GM19324 (cell line): ENCODE results near the gene SERGEF.

Source experiments
- ATAC-seq: cut with Tn5 transposase; IDR thresholded peaks from one replicate; pipeline ENCODE4 v1.9.1; 2021; ENCODE audit warnings: mild to moderate bottlenecking, moderate library complexity; ENCODE audit not compliant: unreplicated experiment, low FRiP score

SERGEF gene

DNA sequence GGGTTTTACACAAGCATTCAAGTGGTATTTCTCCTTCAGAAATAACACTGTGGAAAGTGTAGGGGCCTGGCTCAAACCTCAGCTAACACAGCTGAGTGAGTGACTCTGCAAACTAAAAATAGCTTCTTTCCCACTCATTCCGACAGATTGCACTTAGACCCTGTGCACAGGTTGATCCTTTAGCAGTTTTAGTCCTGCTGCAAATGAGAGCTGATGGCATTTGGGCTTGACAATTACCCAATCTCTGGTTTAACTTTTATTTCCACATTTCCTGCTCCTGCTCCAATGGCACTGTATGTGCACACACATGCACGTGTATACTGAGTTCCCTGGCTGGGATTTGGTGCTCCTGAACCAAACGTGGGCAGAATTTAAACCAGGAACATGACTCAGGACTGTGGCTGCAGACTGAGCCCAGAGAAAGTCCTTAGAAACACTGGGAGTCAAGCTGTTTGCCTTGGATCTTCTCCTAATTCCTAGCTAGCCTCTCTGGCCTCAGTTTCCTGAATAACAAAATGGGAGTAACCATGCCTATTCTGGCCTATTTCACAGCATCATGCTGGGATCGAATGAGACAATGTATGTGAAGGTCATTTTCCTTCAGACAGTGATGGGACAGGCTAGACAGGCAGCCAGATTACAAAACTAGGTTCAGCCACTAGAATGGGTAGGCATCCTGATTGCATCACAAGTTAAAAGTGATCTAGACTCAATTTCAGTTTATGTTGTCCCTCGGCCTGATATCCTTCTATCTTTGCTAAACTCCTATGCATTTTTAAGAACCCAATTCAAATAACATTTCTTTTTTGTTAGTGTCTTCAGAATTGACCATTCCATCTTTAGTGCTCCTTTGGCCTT lies 58.2 kb downstream of the SERGEF start:
- no peak for ATAC-seq

GRCh38 chr11:17952487-17952886 lies 60.4 kb downstream of the SERGEF start:
- ATAC-seq: no peak

DNA sequence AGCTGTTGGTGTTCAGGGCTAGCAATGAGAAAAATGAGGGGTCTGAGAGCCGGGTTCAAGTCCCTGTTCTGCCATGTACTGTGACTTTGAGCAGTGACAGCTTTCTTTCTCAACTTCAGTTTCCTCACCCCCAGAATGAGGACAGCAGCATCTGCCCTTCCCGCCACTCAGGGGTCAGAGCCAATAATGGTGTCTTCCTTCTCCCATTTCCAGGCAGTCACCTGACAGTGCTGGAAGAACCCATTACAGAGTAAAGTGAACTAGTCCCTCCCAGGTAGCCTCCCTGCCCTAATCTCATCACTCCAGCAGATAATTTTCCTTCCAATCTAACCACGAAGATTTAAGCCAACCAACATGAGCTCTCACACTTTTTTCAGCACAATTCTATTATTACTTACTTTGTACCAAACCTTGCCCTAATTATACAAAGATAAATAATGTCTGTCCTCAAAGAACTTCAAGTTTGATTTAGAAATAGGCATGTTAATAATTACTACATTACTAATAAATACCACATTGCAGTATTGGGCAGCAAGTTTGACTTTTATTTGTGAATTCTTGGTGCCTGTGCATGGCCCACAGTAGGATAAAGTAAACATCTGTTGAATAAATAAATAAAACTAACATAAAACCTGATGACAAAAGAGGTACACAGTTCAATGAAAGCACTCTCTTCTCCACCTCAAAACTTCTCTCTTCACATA lies 61.0 kb downstream of the SERGEF start:
- no peak for ATAC-seq

DNA sequence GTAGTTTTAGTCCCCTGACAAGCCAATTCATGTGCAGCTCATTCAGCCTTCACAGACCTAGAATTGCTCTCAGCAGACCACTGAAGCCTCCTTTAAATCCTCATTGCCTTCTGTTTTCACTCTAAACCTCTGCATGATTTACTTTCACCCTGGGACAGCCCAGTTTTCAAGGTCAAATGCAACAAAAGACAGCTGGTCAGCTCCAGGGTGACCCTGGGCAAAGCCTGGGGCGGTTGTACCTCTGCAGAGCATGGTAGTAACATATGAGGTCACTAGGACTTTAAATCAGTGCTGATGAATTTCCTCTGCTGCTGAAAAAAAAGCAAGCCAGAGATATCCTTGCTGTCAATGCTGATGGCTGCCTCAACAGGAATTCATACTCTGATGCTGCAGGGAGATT lies 62.2 kb downstream of the SERGEF start:
- ATAC-seq: no peak

DNA sequence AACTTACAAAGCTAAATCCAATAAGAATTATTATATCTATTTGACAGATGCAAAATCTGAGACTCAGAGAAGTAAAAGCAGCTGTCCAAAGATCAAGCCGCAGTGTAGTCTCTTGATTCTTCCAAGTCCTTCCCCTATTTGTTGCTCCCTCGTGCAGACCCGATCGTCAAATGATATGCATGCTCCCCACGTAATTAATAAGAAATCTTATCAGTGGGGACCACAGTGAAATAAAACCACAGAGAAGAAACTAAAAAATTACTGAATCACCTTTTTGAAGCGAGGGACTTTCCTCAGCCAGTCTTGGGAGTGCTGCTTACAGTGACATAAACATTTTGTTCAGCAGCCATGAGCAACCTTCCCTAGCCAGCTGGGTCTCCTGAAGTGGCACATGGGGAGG lies 64.6 kb downstream of the SERGEF start:
- ATAC-seq: no peak

DNA sequence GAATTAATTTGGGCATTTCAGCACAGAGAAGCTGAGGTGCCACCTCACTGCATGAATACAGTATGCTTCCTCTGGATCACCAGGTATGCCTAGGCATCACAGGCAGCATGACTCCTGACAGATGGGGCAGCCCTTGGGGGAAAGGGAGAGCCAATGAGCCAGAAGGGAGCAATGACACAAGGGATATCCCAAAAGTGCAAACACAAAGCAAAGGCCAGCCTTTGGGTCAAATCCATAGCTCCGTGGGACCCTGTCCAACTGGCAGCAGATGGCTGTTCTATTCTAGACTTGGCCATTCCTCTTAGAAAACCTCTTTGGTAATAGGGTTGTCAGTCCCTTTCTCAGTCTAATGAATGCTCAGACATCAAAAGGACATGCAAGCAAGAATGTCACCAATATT lies 73.3 kb downstream of the SERGEF start:
- ATAC-seq: no peak

- no peak for ATAC-seq
Measured at GRCh38 chr11:17936790-17937189, 76.1 kb downstream of the SERGEF start.

GRCh38 chr11:17934194-17934593 lies 78.7 kb downstream of the SERGEF start:
- ATAC-seq: no peak

- ATAC-seq: no peak
Measured at GRCh38 chr11:17933708-17934107, 79.1 kb downstream of the SERGEF start.

GRCh38 chr11:17932472-17932871 lies 80.4 kb downstream of the SERGEF start:
- ATAC-seq: no peak

DNA sequence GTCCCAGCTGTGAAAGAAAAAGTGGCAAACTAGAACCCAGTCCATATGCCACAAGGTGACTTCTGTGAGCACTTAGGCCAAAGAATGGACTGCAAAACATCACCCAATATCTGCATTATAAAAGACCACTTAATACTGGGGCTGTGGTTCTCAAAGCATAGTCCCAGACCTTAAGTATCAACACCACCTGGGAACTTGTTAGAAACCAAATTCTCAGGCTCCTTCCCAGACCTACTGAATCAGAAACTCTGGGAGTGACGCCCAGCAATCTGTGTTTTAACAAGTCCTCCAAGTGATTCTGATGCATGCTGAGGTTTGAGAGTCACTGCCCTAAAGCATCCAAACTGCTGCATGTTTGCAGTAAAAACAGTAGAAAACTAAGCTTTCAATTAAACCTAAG lies 81.3 kb downstream of the SERGEF start:
- ATAC-seq: no peak

- no peak for ATAC-seq
Measured at GRCh38 chr11:17930544-17931125, 82.2 kb downstream of the SERGEF start.

GRCh38 chr11:17929171-17929570 lies 83.7 kb downstream of the SERGEF start:
- ATAC-seq: no peak

DNA sequence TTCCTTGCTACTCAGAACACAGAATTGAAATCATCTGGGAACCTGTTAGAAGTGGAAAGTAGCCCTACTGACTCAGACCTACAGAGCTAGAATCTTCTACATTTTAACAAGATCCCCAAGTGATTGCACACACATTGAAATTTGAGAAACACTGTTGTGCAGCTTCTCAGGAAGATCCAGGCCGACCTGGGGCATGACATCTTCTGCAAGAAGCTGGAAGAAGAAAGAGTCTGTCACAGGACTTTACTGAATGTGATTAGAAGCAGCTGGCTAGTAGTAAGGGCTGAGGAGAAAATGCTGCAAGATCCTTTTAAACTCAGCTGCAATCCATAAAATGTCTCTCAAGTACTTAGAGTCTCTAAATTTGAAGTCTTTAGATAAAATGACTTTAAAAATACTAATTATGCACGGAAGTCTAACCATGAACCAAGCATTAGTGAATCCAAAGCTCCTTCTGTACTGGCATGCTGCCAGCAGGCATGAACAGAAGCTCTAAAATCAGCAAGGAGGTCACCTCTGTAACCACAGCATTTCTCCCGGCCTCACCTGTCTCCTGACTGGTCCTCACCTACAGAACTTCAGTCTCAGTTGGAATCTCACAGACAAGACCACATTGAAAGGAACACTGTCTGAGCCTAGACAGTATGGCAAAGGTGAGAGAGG lies 85.0 kb downstream of the SERGEF start:
- no peak for ATAC-seq

DNA sequence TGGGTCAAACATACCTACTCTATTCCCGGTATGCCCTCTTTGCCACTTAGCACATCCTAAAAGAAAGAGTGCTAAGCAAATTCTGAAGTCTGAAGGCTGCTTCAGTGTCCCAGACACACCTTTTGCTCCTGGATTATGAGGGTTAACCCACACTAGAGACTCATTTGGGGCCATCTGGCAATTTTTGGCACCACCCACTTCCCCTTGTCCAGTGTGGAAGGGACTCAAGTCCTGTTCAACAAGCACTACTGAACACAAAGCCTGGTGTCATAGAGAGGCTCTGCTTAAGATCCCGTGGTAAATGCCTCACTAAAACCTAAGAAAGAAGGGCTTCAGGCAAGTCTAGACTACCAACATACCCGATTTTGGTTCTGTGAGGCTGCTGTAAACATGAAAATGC lies 85.8 kb downstream of the SERGEF start:
- no peak for ATAC-seq

- ATAC-seq: no peak
Measured at GRCh38 chr11:17924713-17925112, 88.1 kb downstream of the SERGEF start.

GRCh38 chr11:17923217-17923616 lies 89.6 kb downstream of the SERGEF start:
- no peak for ATAC-seq

DNA sequence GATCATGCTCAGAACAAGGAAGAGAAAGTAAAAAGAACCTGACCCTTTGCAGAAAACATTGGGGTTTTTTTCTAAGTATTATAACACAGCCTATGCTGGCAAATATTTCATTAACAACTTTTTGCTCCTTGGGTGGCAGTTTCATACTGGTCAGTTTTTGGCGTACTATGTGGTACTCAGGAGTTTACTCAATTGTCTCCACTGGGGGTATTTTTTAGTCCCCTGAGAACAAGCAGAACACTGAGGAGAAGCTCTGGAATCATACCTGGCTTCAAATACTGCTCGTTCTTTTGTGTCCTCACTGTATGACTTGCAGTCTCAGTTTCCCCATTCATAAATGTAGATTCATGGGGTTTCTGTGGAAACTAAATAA lies 90.4 kb downstream of the SERGEF start:
- no peak for ATAC-seq

GRCh38 chr11:17921659-17922415 lies 91.0 kb downstream of the SERGEF start:
- ATAC-seq: no peak

DNA sequence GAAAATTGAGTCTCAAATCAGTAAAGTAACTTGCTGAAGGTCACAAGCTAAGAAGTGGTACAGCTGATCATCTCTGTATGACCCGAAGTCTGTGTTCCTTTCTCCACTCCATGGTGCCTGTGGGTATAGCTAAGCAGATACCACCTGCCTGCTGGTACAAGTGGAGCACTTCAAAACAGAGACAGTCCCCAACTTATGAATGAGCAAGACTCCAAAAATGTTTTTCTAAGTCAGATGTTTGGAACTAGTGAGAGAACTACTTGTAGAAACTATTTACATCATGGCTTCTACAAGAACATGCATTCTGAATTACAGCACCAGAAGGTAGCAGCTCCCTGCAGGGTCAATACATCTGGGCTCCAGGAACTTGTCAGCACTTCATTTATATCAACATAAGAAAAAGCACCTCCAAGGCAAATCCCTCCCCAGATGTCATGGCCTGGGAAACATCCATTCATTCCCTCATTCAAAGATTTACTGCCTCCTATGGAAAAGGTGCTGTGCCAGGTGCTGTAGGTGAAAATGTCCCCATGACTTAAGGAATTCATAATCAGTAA lies 94.7 kb downstream of the SERGEF start:
- ATAC-seq: no peak
